Activated naive CD8-positive, alpha-beta T cell (primary cell): Measurements from ENCODE around the gene HCRTR2.
"Not testable (repeated sequence)": the region's sequence is repeated elsewhere in the genome, so short reads cannot be mapped to it uniquely, and the experiment has no call there.

Experiments used
- H3K27ac Mint-ChIP-seq: one replicate; pipeline ENCODE4 v1.8.0; 2021; ENCODE audit warnings: mixed read lengths
- H3K27me3 Mint-ChIP-seq: one replicate; pipeline ENCODE4 v1.8.0; 2021; ENCODE audit warnings: mixed read lengths
- H3K36me3 Mint-ChIP-seq: one replicate; pipeline ENCODE4 v1.8.0; 2021; ENCODE audit warnings: mixed read lengths
- H3K4me1 Mint-ChIP-seq: one replicate; pipeline ENCODE4 v1.8.0; 2021; ENCODE audit warnings: low read depth, mixed read lengths
- H3K4me3 Mint-ChIP-seq: one replicate; pipeline ENCODE4 v1.8.0; 2021; ENCODE audit warnings: mild to moderate bottlenecking, mixed read lengths
- H3K9me3 Mint-ChIP-seq: one replicate; pipeline ENCODE4 v1.8.0; 2021; ENCODE audit warnings: low read depth, mixed read lengths

The HCRTR2 gene

DNA sequence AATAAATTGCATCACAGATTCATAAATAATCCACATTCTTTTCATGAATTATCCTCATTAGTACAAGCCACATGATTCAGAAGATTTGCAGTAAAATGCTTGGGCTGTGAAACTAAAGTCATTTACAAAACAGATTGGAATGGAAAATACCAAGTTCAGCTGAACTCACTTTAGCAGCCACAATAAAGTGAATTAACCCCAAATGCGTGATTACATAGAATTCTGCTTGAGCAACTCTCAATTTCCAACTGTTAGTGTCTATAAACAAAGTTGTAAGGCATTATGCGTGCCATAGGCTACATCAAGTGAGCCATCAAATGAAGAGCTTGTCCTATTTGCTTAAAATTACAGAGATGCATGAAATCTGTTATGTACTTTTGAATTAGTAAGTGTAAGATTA, 92.6 kb downstream of the HCRTR2 start:
- Mint-ChIP-seq H3K4me1 (no peaks in the 10 kb centered on the region), H3K4me3 (no peak overlapping the region), H3K9me3 (peaks cover 2% of the 10 kb centered on the region), H3K36me3 (no peaks in the 10 kb centered on the region), H3K27me3 (no peaks in the 10 kb centered on the region), H3K27ac (no peak overlapping the region)

DNA sequence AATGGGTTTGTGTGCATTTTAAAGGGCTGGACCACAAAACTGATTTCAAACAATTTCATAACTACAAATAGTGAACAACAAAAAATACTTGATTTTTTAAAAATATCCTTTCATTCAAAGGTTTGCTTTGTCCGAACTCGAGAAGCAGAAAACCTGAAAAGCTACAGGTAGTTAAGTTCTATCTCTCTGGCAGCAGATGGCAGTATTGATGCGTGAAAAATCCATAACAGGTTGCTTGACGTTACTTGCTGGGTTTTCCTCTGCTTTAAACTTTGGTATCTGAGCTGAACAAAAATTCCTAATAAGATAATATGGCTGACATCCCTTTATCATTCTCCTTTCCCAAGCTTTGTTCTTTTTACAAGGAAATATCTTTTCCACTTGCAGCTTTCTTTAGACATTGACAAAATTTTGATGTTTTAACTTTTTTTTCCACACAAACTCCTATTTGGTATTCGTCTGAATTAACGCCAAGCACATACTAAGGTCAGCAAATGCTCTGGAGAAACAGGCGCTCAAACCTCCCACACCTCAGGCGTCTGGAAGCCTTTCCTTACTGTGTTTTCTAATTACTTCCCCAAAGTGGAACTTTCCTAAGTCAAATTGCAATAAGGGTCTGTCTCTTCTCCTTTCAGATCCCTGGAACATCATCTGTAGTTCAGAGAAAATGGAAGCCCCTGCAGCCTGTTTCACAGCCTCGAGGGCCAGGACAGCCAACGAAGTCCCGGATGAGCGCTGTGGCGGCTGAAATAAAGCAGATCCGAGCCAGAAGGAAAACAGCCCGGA, 102.6 kb downstream of the HCRTR2 start:
- H3K9me3 Mint-ChIP-seq: no peaks in the 10 kb centered on the region
- no peaks in the 10 kb centered on the region for H3K4me1 Mint-ChIP-seq
- no peaks in the 10 kb centered on the region for H3K36me3 Mint-ChIP-seq
- H3K4me3 Mint-ChIP-seq: no peak overlapping the region
- no peak overlapping the region for H3K27ac Mint-ChIP-seq
- no peaks in the 10 kb centered on the region for H3K27me3 Mint-ChIP-seq

- Mint-ChIP-seq H3K4me3 (no peak overlapping the region), H3K27me3 (no peaks in the 10 kb centered on the region), H3K27ac (no peak overlapping the region), H3K36me3 (no peaks in the 10 kb centered on the region), H3K9me3 (no peaks in the 10 kb centered on the region), H3K4me1 (no peaks in the 10 kb centered on the region)
Observed at GRCh38 chr6:55277646-55278045, 103.3 kb downstream of the HCRTR2 start.

- Mint-ChIP-seq H3K27me3 (no peaks in the 10 kb centered on the region), H3K36me3 (no peaks in the 10 kb centered on the region), H3K9me3 (no peaks in the 10 kb centered on the region), H3K4me1 (no peaks in the 10 kb centered on the region), H3K27ac (no peak overlapping the region), H3K4me3 (no peak overlapping the region)
Observed at GRCh38 chr6:55281215-55281614, 106.9 kb downstream of the HCRTR2 start.

DNA sequence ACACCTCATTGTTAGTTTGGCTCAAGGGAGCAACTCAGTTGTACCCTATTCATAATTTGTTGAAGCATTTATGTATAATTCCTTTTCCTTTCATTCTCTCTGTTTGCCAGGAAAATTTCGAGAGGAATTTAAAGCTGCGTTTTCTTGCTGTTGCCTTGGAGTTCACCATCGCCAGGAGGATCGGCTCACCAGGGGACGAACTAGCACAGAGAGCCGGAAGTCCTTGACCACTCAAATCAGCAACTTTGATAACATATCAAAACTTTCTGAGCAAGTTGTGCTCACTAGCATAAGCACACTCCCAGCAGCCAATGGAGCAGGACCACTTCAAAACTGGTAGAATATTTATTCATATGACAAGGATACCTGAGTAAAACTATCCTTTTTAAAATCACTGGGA, 107.8 kb downstream of the HCRTR2 start:
- Mint-ChIP-seq H3K36me3 (no peaks in the 10 kb centered on the region), H3K9me3 (no peaks in the 10 kb centered on the region), H3K4me3 (no peak overlapping the region), H3K4me1 (no peaks in the 10 kb centered on the region), H3K27ac (no peak overlapping the region), H3K27me3 (no peaks in the 10 kb centered on the region)

DNA sequence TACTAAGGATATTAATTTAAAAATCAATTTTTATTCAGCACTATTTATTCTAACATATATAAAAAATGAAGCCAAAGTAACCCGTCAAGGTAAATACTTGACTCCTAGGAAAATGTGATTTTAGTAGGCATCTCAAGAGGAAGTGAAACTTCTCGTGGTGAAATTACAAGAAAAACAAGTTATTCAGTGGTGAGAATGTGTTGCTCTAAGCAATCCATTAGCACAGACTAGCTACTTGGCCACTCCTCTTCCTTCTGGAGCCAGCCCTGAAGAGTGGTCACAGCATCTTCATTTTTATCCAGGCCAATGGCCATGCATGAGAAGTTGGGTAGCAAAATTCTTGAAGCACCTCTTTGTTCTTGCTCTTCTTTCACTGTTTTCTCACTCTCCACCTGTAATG, 112.5 kb downstream of the HCRTR2 start:
- Mint-ChIP-seq H3K27ac (no peak overlapping the region), H3K4me1 (no peaks in the 10 kb centered on the region), H3K4me3 (no peak overlapping the region)

DNA sequence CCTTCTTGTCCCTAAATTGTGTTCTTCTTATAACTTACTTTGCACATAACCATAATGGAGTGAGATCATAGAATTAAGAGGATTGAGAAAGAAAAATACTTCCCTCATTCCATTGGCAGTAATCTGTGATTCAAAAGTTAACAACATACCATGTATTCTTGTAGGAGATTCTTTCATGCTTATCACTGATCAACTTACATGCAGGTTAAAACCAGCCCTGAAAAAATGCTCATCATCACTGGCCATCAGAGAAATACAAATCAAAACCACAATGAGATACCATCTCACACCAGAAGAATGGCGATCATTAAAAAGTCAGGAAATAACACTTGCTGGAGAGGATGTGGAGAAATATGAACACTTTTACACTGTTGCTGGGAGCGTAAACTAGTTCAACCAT, 116.4 kb downstream of the HCRTR2 start:
- Mint-ChIP-seq H3K4me1 (no peaks in the 10 kb centered on the region), H3K27me3 (no peaks in the 10 kb centered on the region), H3K4me3 (no peak overlapping the region), H3K9me3 (peaks cover 6% of the 10 kb centered on the region), H3K27ac (no peak overlapping the region), H3K36me3 (no peaks in the 10 kb centered on the region)

More for the DNA sequence above, 112.5 kb downstream of the HCRTR2 start:
- Mint-ChIP-seq H3K27me3 (no peaks in the 10 kb centered on the region), H3K9me3 (peaks cover 6% of the 10 kb centered on the region), H3K36me3 (no peaks in the 10 kb centered on the region)

DNA sequence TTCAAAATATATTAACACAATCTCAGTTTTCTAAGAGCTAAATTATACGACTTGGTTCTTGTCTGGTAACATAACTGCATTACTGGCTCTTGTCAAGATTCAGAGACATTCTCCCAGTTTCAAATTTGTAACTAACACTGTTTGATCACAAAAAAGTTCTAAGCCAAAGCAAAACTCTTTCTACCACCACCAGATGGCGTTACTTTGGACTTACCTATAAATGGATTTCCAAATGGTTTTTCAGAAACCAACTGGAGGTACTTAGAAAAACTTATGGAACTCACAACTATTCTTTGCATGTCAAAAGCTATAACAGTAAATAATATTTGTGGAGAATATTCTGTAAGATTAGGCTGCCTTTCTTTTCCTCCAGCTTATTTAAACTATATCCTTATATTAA, 118.8 kb downstream of the HCRTR2 start:
- no peak overlapping the region for H3K27ac Mint-ChIP-seq
- H3K4me1 Mint-ChIP-seq: no peaks in the 10 kb centered on the region
- H3K36me3 Mint-ChIP-seq: no peaks in the 10 kb centered on the region
- H3K4me3 Mint-ChIP-seq: no peak overlapping the region
- H3K27me3 Mint-ChIP-seq: no peaks in the 10 kb centered on the region
- H3K9me3 Mint-ChIP-seq: peaks cover 14% of the 10 kb centered on the region

GRCh38 chr6:55297214-55297613, 122.9 kb downstream of the HCRTR2 start:
- H3K27ac Mint-ChIP-seq: not testable (repeated sequence)

DNA sequence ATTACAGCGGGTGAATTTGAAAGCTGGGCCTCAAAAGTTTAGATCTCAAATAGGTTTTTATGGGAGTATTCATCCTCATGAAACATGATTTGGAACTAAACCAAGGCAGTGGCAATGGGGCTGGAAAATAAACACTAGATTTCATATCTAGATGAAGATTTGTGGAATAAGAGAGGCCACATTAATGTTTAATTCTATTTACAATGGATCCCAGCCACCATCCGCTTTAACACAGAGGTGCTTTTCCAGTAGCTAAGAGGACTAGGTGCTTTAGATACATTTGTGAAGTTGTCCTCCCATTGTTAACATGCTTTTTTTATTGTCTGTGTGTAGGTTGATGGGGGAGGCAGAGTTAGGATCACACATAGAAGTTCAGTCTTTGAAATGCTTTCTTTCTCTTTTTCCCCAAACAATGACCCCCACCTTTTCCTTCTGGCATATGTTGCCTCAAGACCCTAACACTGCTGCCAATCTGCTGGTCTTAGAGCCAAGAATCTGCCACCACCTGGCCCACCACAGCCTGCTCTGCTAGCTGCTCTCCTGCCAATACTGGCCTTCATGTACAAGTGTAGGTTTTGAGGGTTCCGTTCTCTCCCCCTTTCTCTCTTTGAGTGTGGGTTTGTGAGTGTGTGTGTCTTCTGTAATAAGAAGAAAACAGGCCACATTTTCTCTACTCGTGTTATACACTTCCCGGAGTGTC, 125.1 kb downstream of the HCRTR2 start:
- Mint-ChIP-seq H3K9me3 (peaks cover 17% of the 10 kb centered on the region), H3K27ac (no peak overlapping the region), H3K4me3 (no peak overlapping the region), H3K4me1 (no peaks in the 10 kb centered on the region), H3K36me3 (no peaks in the 10 kb centered on the region), H3K27me3 (no peaks in the 10 kb centered on the region)

More at GRCh38 chr6:55297214-55297613, 122.9 kb downstream of the HCRTR2 start:
- H3K9me3 Mint-ChIP-seq: peaks cover 13% of the 10 kb centered on the region
- not testable (repeated sequence) for H3K36me3 Mint-ChIP-seq, H3K4me1 Mint-ChIP-seq, H3K27me3 Mint-ChIP-seq, H3K4me3 Mint-ChIP-seq

- no peak overlapping the region for H3K4me3 Mint-ChIP-seq
- no peaks in the 10 kb centered on the region for H3K4me1 Mint-ChIP-seq
- H3K27ac Mint-ChIP-seq: no peak overlapping the region
- no peaks in the 10 kb centered on the region for H3K27me3 Mint-ChIP-seq
- H3K9me3 Mint-ChIP-seq: peaks cover 4% of the 10 kb centered on the region
- H3K36me3 Mint-ChIP-seq: no peaks in the 10 kb centered on the region
Observed at GRCh38 chr6:55304747-55305146, 130.4 kb downstream of the HCRTR2 start.

- Mint-ChIP-seq H3K9me3 (peaks cover 13% of the 10 kb centered on the region), H3K4me3 (no peak overlapping the region), H3K36me3 (no peaks in the 10 kb centered on the region), H3K27ac (no peak overlapping the region), H3K4me1 (no peaks in the 10 kb centered on the region), H3K27me3 (no peaks in the 10 kb centered on the region)
Observed at GRCh38 chr6:55319961-55320695, 145.8 kb downstream of the HCRTR2 start.

DNA sequence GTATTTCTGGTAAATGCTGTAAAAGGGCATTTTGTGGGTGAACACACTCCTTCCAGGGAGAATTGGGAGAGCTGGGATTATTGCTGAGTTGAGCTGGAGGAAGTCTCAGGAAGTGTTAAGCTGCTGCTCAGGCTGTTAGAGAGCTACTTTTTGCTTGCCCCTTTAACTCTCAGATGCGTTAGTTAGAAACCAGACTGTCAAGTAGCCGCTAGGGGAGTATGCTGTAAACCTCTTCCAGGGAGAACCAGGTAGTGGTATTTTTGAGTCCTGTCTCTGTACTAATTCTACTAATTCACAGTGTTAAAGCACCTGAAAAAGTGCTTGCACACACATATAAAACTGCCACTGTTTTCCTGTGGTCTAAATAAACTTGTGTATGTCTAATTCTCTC, 146.4 kb downstream of the HCRTR2 start:
- Mint-ChIP-seq H3K4me3 (no peak overlapping the region), H3K9me3 (peaks cover 13% of the 10 kb centered on the region), H3K27ac (no peak overlapping the region), H3K36me3 (no peaks in the 10 kb centered on the region), H3K4me1 (no peaks in the 10 kb centered on the region), H3K27me3 (no peaks in the 10 kb centered on the region)

GRCh38 chr6:55327169-55327568, 152.9 kb downstream of the HCRTR2 start, which contains the start of gene GFRAL:
GFRAL (plus strand) TSS chr6:55327469; CDS start chr6:55327555, 86 bp downstream.
- H3K27me3 Mint-ChIP-seq: no peaks in the 10 kb centered on the region
- H3K27ac Mint-ChIP-seq: no peak within 1 kb of the TSS
- peaks cover 12% of the 10 kb centered on the region for H3K9me3 Mint-ChIP-seq
- no peaks in the 10 kb centered on the region for H3K36me3 Mint-ChIP-seq
- no peak within 1 kb of the TSS for H3K4me3 Mint-ChIP-seq
- H3K4me1 Mint-ChIP-seq: no peaks in the 10 kb centered on the region
